Measurements from ENCODE around the gene TRAF1.

DNA sequence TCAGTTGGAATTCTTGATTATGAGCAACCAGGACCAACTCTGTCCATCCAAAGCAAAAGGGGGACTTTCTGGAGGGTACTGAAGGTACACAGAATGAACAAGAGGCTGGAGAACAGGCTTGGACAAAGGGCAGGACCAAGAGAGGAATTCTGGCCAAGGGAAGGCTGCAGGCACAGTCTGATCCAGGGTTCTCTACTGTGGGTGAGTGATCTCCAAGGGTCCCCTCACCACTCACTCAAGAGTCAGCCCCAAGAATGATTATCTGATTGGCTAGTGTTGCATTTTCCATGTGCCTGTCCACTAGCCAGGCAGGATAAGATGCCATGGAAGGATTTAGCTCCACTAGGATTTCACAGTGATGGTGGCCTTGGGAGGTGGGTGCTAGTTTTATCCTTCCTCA is 38.0 kb downstream of the TRAF1 start:
- no peak for TF ChIP-seq POLR2AphosphoS5 (IDR thresholded peaks at IDR 0.05)
- TF ChIP-seq, protein P1, sequence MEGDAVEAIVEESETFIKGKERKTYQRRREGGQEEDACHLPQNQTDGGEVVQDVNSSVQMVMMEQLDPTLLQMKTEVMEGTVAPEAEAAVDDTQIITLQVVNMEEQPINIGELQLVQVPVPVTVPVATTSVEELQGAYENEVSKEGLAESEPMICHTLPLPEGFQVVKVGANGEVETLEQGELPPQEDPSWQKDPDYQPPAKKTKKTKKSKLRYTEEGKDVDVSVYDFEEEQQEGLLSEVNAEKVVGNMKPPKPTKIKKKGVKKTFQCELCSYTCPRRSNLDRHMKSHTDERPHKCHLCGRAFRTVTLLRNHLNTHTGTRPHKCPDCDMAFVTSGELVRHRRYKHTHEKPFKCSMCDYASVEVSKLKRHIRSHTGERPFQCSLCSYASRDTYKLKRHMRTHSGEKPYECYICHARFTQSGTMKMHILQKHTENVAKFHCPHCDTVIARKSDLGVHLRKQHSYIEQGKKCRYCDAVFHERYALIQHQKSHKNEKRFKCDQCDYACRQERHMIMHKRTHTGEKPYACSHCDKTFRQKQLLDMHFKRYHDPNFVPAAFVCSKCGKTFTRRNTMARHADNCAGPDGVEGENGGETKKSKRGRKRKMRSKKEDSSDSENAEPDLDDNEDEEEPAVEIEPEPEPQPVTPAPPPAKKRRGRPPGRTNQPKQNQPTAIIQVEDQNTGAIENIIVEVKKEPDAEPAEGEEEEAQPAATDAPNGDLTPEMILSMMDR (IDR thresholded peaks at IDR 0.05): no peak
- no peak for TF ChIP-seq POLR2A (IDR thresholded peaks at IDR 0.05)

Data from breast epithelium (tissue), 3 donors.